Activated CD8-positive, alpha-beta memory T cell treated with anti-CD3 and anti-CD28 coated beads for 1 hour (primary cell): ENCODE results near the gene PRKCB.
"Not testable (repeated sequence)": the region's sequence is repeated elsewhere in the genome, so short reads cannot be mapped to it uniquely, and the experiment has no call there.

Source experiments
- DNase-seq, 2 donors: peaks; one replicate each; pipeline ENCODE4 v3.0.0-alpha.2; 2020; ENCODE audit warnings: low read depth in 1 of 2; ENCODE audit errors: extremely low read depth in 1 of 2

PRKCB gene

GRCh38 chr16:23998771-23999170 lies 163.0 kb downstream of the PRKCB start:
- no peak for DNase-seq

- DNase-seq, result no peak
Observed at GRCh38 chr16:23999663-24000062, 163.9 kb downstream of the PRKCB start.

GRCh38 chr16:24001710-24002109 lies 165.9 kb downstream of the PRKCB start:
- DNase-seq, result no peak

GRCh38 chr16:24002619-24003018 lies 166.8 kb downstream of the PRKCB start:
- no peak for DNase-seq

- no peak for DNase-seq
Observed at GRCh38 chr16:24005577-24005976, 169.8 kb downstream of the PRKCB start.

GRCh38 chr16:24007391-24007790 lies 171.6 kb downstream of the PRKCB start:
- DNase-seq, result no peak

- DNase-seq, result no peak
Observed at GRCh38 chr16:24007934-24008333, 172.2 kb downstream of the PRKCB start.

GRCh38 chr16:24009098-24009497 lies 173.3 kb downstream of the PRKCB start:
- no peak for DNase-seq

- DNase-seq, result no peak
Observed at GRCh38 chr16:24009955-24010354, 174.2 kb downstream of the PRKCB start.

GRCh38 chr16:24010440-24011089 lies 174.8 kb downstream of the PRKCB start:
- peak; percentile 66 for DNase-seq

- DNase-seq, result no peak
Observed at GRCh38 chr16:24011237-24011636, 175.5 kb downstream of the PRKCB start.

- no peak for DNase-seq
Observed at GRCh38 chr16:24013054-24013636, 177.4 kb downstream of the PRKCB start.

- DNase-seq, result peak; percentile 16 to 30
Observed at GRCh38 chr16:24013864-24014645, 178.3 kb downstream of the PRKCB start.

GRCh38 chr16:24014955-24015354 lies 179.2 kb downstream of the PRKCB start:
- not testable (repeated sequence) for DNase-seq

GRCh38 chr16:24015923-24016322 lies 180.1 kb downstream of the PRKCB start:
- no peak for DNase-seq

- DNase-seq, result no peak
Observed at GRCh38 chr16:24018485-24018884, 182.7 kb downstream of the PRKCB start.

- DNase-seq, result no peak
Observed at GRCh38 chr16:24022797-24023196, 187.0 kb downstream of the PRKCB start.

- no peak for DNase-seq
Observed at GRCh38 chr16:24023621-24024020, 187.8 kb downstream of the PRKCB start.

- DNase-seq, result no peak
Observed at GRCh38 chr16:24024971-24025370, 189.2 kb downstream of the PRKCB start.

- no peak for DNase-seq
Observed at GRCh38 chr16:24027466-24027865, 191.7 kb downstream of the PRKCB start.

GRCh38 chr16:24029841-24030240 lies 194.1 kb downstream of the PRKCB start:
- DNase-seq, result not testable (repeated sequence)
